RWPE1 (cell line): ENCODE measurements around the gene PLCH1.

Experiments
- CTCF ChIA-PET: fragments of 350-600 bp; sonication (Branson Sonifier 250); formaldehyde crosslinking; extraction: SDS; loops from one replicate; lab custom pipeline; 2021; lab: Yijun Ruan, JAX
- POLR2A ChIA-PET: fragments of 400-600 bp; formaldehyde crosslinking; extraction: SDS; loops from one replicate; lab custom pipeline; 2020; ENCODE audit warnings: antibody characterized with exemption; ENCODE audit not compliant: low non-redundant PET; lab: Yijun Ruan, JAX
- DNase-seq: peaks from one replicate; pipeline ENCODE4 v3.0.0; 2012; ENCODE audit warnings: low spot score
- H3K27ac ChIP-seq: fragments of 450-650 bp; 2 replicates; pipeline ENCODE4 v1.5.1; 2017
- CTCF ChIP-seq: fragments of 450-650 bp; conservative IDR thresholded peaks from 2 replicates; pipeline ENCODE4 v1.5.1; 2017; ENCODE audit warnings: low read depth, mild to moderate bottlenecking

The PLCH1 gene

DNA sequence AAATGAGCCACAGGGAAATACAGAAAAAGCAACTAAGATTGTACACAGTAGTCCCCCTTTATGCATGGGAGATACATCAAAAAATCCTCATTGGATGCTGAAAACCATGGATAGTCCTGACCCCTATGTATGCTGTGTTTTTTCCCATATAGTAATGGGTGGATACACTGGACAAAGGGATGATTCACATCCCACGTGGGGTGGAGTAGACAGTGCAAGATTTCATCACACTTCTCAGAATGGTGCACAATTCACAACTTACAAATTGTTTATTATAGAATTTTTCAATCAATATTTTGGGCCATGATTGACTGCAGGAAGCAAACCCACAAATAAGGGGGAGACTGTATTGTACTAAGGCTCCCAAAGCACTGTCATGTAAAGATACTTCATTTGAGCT, 227.0 kb downstream of the PLCH1 start:
- CTCF ChIA-PET = no interaction called here
- no peak for TF ChIP-seq CTCF
- DNase-seq = no peak
- no peak overlapping the region for H3K27ac ChIP-seq
- POLR2A ChIA-PET = no interaction called here

- ChIA-PET POLR2A (no interaction called here), CTCF (no interaction called here)
- no peak overlapping the region for H3K27ac ChIP-seq
- no peak for DNase-seq
- no peak for TF ChIP-seq CTCF
These were observed 228.4 kb downstream of the PLCH1 start for GRCh38 chr3:155516439-155516838.

GRCh38 chr3:155512867-155513261, 232.0 kb downstream of the PLCH1 start:
- ChIA-PET POLR2A (no interaction called here), CTCF (no interaction called here)
- peak; percentile 50 for DNase-seq
- no peak for TF ChIP-seq CTCF
- H3K27ac ChIP-seq = peak overlapping the region; percentile 88

DNA sequence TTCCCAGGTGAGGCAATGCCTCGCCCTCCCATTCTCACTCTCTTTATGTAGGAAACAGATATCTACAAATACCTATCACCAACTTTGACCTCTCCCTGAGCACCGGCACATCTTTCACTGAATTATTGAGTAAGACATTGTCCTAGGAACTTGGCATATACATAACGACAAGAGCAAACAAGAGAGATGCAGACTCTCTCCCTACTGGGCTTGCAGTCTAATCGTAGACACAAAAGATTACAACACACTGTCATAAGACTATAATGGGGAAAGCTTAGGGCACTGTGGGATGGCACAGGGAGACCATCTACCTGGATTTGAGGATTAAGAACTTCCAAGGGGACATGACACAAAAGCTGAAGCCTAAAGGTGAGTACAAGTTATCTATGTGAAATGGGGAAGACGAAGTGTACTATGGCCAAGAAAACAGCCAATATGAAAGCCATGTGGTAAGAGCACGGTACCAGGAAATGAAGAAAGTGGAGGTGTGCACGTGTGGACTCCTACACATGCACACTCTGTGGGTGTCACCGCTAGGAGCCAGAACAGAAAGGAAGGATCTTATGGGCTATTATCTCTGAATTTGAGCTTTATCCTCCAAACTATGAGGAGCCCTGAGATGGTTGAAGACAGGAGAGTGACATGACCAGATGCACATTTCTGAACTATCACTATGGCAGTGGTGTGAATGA, 232.6 kb downstream of the PLCH1 start:
- no peak for TF ChIP-seq CTCF
- ChIA-PET POLR2A (no interaction called here), CTCF (no interaction called here)
- no peak for DNase-seq
- H3K27ac ChIP-seq = peak overlapping the region; percentile 88

- TF ChIP-seq CTCF = no peak
- ChIA-PET CTCF (no interaction called here), POLR2A (no interaction called here)
- no peak overlapping the region for H3K27ac ChIP-seq
- no peak for DNase-seq
These were observed 240.2 kb downstream of the PLCH1 start for GRCh38 chr3:155504682-155505081.

GRCh38 chr3:155502630-155503029, 242.2 kb downstream of the PLCH1 start:
- POLR2A ChIA-PET = no interaction called here
- no peak for DNase-seq
- CTCF ChIA-PET = no interaction called here
- TF ChIP-seq CTCF = no peak
- H3K27ac ChIP-seq = no peak overlapping the region
